ENCODE results near the gene C10orf90. TPM values are rescaled to one million over a fixed set of nuclear protein-coding genes. Genes with fewer than 3 reads are reported as not detected.

The C10orf90 gene
- total RNA-seq, 1 experiment from 2014 or later = not detected

- Histone ChIP-seq H3K14ac (ENCODE audit: insufficient read depth, low read length) (0 out of 2 replicates have a peak overlapping the region, but pooled peaks have one; percentile 1), H3K18ac (ENCODE audit: insufficient read length, low read depth, low read length) (no peak overlapping the region), H3K9me3 (ENCODE audit: control insufficient read depth, low read depth, low read length) (peaks cover 6% of the 10 kb centered on the region), H3K4me1 (ENCODE audit: insufficient read depth, low read length) (0 out of 2 replicates have a peak, but pooled peaks cover 2% of the 10 kb centered on the region), H4K20me1 (ENCODE audit: control insufficient read depth, insufficient read depth, insufficient read length) (no peaks in the 10 kb centered on the region), H3K56ac (ENCODE audit: insufficient read length, low read depth, low read length) (no peak overlapping the region), H3K4me2 (ENCODE audit: insufficient read depth, insufficient read length, low read length) (no peak overlapping the region), H2AFZ (ENCODE audit: low read length) (no peak overlapping the region), H3K27me3 (ENCODE audit: insufficient read depth, low read length) (no peaks in the 10 kb centered on the region), H4K5ac (ENCODE audit: insufficient read length, low read depth, low read length) (no peak overlapping the region), H3K79me2 (ENCODE audit: insufficient read depth, low read length) (no peaks in the 10 kb centered on the region), H2BK20ac (ENCODE audit: low read depth, low read length, poor library complexity, severe bottlenecking) (no peak overlapping the region), H4K91ac (ENCODE audit: insufficient read length, low read depth, low read length) (no peak overlapping the region), H2BK120ac (ENCODE audit: low read depth, low read length, poor library complexity, severe bottlenecking) (no peak overlapping the region), H2BK5ac (ENCODE audit: insufficient read length, low read length) (no peak overlapping the region), H3K4ac (ENCODE audit: low read depth, low read length) (no peak overlapping the region), H4K8ac (replicated peaks; ENCODE audit: insufficient read length, low read depth, low read length) (no peak overlapping the region), H3K23me2 (ENCODE audit: insufficient read length, low read depth, low read length, poor library complexity, severe bottlenecking) (no peaks in the 10 kb centered on the region), H2BK15ac (ENCODE audit: low read depth, low read length) (no peak overlapping the region), H2AK5ac (ENCODE audit: insufficient read length, low read length) (no peak overlapping the region), H3T11ph (ENCODE audit: low read length) (no peak overlapping the region), H3K23ac (ENCODE audit: insufficient read length, low read depth, low read length) (no peak overlapping the region), H3K9ac (ENCODE audit: extremely low read depth, insufficient read length, low read length) (no peak overlapping the region), H2BK12ac (ENCODE audit: insufficient read length, low read depth, low read length) (no peak overlapping the region), H3K27ac (ENCODE audit: insufficient read length, low read depth, low read length) (no peak overlapping the region), H3K79me1 (ENCODE audit: insufficient read depth, low read depth, low read length, poor library complexity, severe bottlenecking) (no peaks in the 10 kb centered on the region)
- Mint-ChIP-seq H3K4me3 (no peak overlapping the region), H3K27ac (peak overlapping the region in 1 of 3 experiments; percentile 95; a peak in 2 of 7 replicates), H3K27me3 (ENCODE audit: low read depth) (no peaks in the 10 kb centered on the region), H3K9me3 (peaks cover 7 to 9% of the 10 kb centered on the region in 2 experiments; a peak in 4 of 5 replicates), H3K4me1 (peaks cover 24 to 34% of the 10 kb centered on the region in 2 experiments), H3K36me3 (ENCODE audit: insufficient read depth in 1 of 3, low read depth in 3 of 3) (peaks cover 0 to 8% (median 6%) of the 10 kb centered on the region in 3 experiments; a peak in 5 of 7 replicates)
- TF ChIP-seq CTCF (conservative IDR thresholded peaks at IDR 0.05) = no peak
- DNase-seq = no peak
- no CpG with 5 or more reads among the region's 7 CpGs for WGBS (ENCODE audit: extremely low coverage, insufficient read length, low lambda C conversion rate)
These were observed 16.2 kb upstream of the C10orf90 start for GRCh38 chr10:126686719-126687118.

Data from H9 (cell line).